K562 (cell line): ENCODE data around the gene RCE1. TPM values are rescaled to one million over a fixed set of nuclear protein-coding genes. Genes with fewer than 3 reads are reported as not detected.

Experiments
- ATAC-seq: fragments of 200-7000 bp; cut with Tn5 transposase; 3 replicates; pipeline ENCODE4 v1.9.1; 2020; ENCODE audit warnings: moderate library complexity
- BruUV-seq: library from RNA; stranded (reverse); fragments of 400-500 nt; replicated peaks from 2 replicates; lab custom pipeline; 2021; lab: Mats Ljungman, UMichigan
- CTCF ChIA-PET: fragments of 300-600 bp; formaldehyde crosslinking; extraction: SDS; loops from one replicate; lab custom pipeline; 2021; ENCODE audit warnings: low intra/inter-chr PET ratio; lab: Yijun Ruan, JAX
- POLR2A ChIA-PET: fragments of 300-600, 350-650 bp; sonication (Branson Sonifier 250); formaldehyde crosslinking; extraction: SDS; loops from one replicate; lab custom pipeline; 2021; ENCODE audit warnings: antibody characterized with exemption, inconsistent platforms; lab: Yijun Ruan, JAX
- DNase-seq, 4 experiments: peaks; one replicate each; pipeline versions ENCODE4 v3.0.0 to v3.0.0-alpha.2; 2011 to 2018; ENCODE audit warnings: low spot score in 3 of 4, mixed read lengths in 3 of 4; ENCODE audit errors: extremely low read depth in 1 of 4
- FAIRE-seq: peaks from 2 replicates; lab custom pipeline; 2011; peaks lifted over from hg19 to GRCh38; lab: Jason Lieb, UNC
- H2AFZ ChIP-seq: 2 replicates; pipeline ENCODE4 v1.6.0; 2011; ENCODE audit warnings: low read depth, low read length, control low read depth, inconsistent platforms
- H3K27ac ChIP-seq: fragments of 200-600 bp; 3 replicates; pipeline ENCODE4 v1.8.0; 2011; ENCODE audit warnings: low read depth, mild to moderate bottlenecking, control low read depth, inconsistent platforms, low read length, moderate library complexity, mixed read lengths; ENCODE audit errors: extremely low read depth
- H3K27me3 ChIP-seq, 2 experiments: fragments of 300-600 bp in 1 of 2; 2 replicates in 1 of 2; 3 replicates in 1 of 2; pipeline versions ENCODE4 v1.6.0 to v1.8.0; 2011; ENCODE audit warnings: inconsistent platforms in 2 of 2, low read length in 2 of 2, mild to moderate bottlenecking in 1 of 2, mixed read lengths in 1 of 2, moderate library complexity in 1 of 2; ENCODE audit not compliant: control insufficient read depth in 2 of 2, insufficient read depth in 2 of 2
- H3K36me3 ChIP-seq: fragments of 300-600 bp; 3 replicates; pipeline ENCODE4 v1.8.0; 2011; ENCODE audit warnings: mild to moderate bottlenecking, low read length, inconsistent platforms; ENCODE audit not compliant: control insufficient read depth, insufficient read depth
- H3K4me1 ChIP-seq, 2 experiments: fragments of 200-600 bp in 1 of 2; replicated peaks in 1 of 2; 2 replicates in 1 of 2; 3 replicates in 1 of 2; pipeline versions ENCODE4 v1.5.1 to v1.8.0; 2011; ENCODE audit warnings: inconsistent platforms in 2 of 2, low read length in 2 of 2, mild to moderate bottlenecking in 1 of 2, mixed read lengths in 1 of 2, moderate library complexity in 1 of 2; ENCODE audit not compliant: control insufficient read depth in 2 of 2, insufficient read depth in 2 of 2
- H3K4me2 ChIP-seq: 2 replicates; pipeline ENCODE4 v1.6.1; 2011; ENCODE audit warnings: low read length, control low read depth, inconsistent platforms, mixed read lengths; ENCODE audit not compliant: insufficient read depth
- H3K4me3 ChIP-seq: fragments of 200-600 bp; sonication (generic), shearing (Covaris generic); 2 replicates; pipeline ENCODE4 v1.5.1; 2016; ENCODE audit warnings: control low read depth, inconsistent platforms
- H3K79me2 ChIP-seq: fragments of 200-600 bp; 3 replicates; pipeline ENCODE4 v1.8.0; 2011; ENCODE audit warnings: low read length, inconsistent platforms; ENCODE audit not compliant: control insufficient read depth, insufficient read depth
- H3K9ac ChIP-seq, 2 experiments: 2 replicates each; pipeline versions ENCODE4 v1.6.0 to v1.6.1; 2011; ENCODE audit warnings: low read depth in 2 of 2, low read length in 2 of 2, control low read depth in 1 of 2, inconsistent platforms in 1 of 2, mild to moderate bottlenecking in 1 of 2, mixed read lengths in 1 of 2; ENCODE audit not compliant: insufficient read depth in 1 of 2
- H3K9me1 ChIP-seq: one replicate; pipeline ENCODE4 v1.6.0; 2011; ENCODE audit warnings: inconsistent platforms, mild to moderate bottlenecking, low read length, moderate library complexity; ENCODE audit not compliant: control insufficient read depth, insufficient read depth
- H3K9me3 ChIP-seq: replicated peaks from 2 replicates; pipeline ENCODE4 v1.5.1; 2011; ENCODE audit warnings: low read depth, low read length, inconsistent platforms; ENCODE audit not compliant: control insufficient read depth, insufficient read depth
- H4K20me1 ChIP-seq: replicated peaks from 2 replicates; pipeline ENCODE4 v1.6.1; 2011; ENCODE audit warnings: low read length, inconsistent platforms, mixed read lengths; ENCODE audit not compliant: control insufficient read depth, insufficient read depth
- ATF4 ChIP-seq: fragments of 450-650 bp; formaldehyde crosslinking; IDR thresholded peaks from 2 replicates; pipeline ENCODE4 v1.4.0; 2022; ENCODE audit warnings: mild to moderate bottlenecking, moderate library complexity
- RAD21 ChIP-seq, 2 experiments: fragments of 250-450 bp in 1 of 2; fragments of 450-650 bp in 1 of 2; sonication (Bioruptor Pico) in 1 of 2; formaldehyde crosslinking in 1 of 2; IDR thresholded peaks in 1 of 2; conservative IDR thresholded peaks in 1 of 2; 2 replicates each; pipeline versions ENCODE4 v1.4.0 to v1.8.0; 2020 to 2022; ENCODE audit warnings: mild to moderate bottlenecking in 2 of 2, moderate library complexity in 1 of 2
- SP2 ChIP-seq: IDR thresholded peaks from 2 replicates; pipeline ENCODE4 v1.6.1; 2011; ENCODE audit warnings: mild to moderate bottlenecking, low read depth, low read length, moderate library complexity; ENCODE audit not compliant: poor library complexity, severe bottlenecking; ENCODE audit errors: extremely low read depth
- WGBS: fragments of 100-300 bp; shearing (Covaris generic); methylation state at CpG from one replicate; pipeline ENCODE4 v1.1.6; 2016; ENCODE audit warnings: low coverage, mixed read lengths; ENCODE audit not compliant: insufficient coverage; ENCODE audit errors: missing lambda C conversion rate; 5-methylcytosine and 5-hydroxymethylcytosine counted together
- in situ Hi-C: fragments of 300-500 bp; cut with MboI; formaldehyde crosslinking; loops from 4 replicates; pipeline ENCODE4 v1.15.0; 2018; ENCODE audit warnings: inconsistent platforms, mixed read lengths
- intact Hi-C: fragments of 100-400 bp; cut with micrococcal nuclease; formaldehyde crosslinking; loops from 2 replicates; pipeline ENCODE4 v1.14.2; 2022
- polyA plus RNA-seq, 8 experiments: library from polyadenylated mRNA; depleted of rRNA in 4 of 8; stranded (reverse) in 5 of 8; unstranded in 3 of 8; fragments of >200 nt; fragmentation: Nextera tagmentation in 2 of 8; fragmentation: Illumina TruSeq in 1 of 8; extraction: Ambion mirVana in 2 of 8; extraction: Trizol in 1 of 8; gene quantifications; 2 replicates each; pipeline versions ENCODE4 v1.2.1 to v1.2.3, GENCODE V29; 2011 to 2014; ENCODE audit warnings: inconsistent platforms in 1 of 8, missing spikeins in 1 of 8
- total RNA-seq, 7 experiments: library from RNA; depleted of rRNA in 6 of 7; stranded (reverse); fragments of >200 nt in 6 of 7; fragmentation: Illumina TruSeq in 2 of 7; extraction: Trizol in 2 of 7; gene quantifications; 2 replicates each; pipeline versions ENCODE4 v1.2.1 to v1.2.3, GENCODE V29; 2011 to 2021; ENCODE audit warnings: low replicate concordance in 1 of 7

The RCE1 gene
- total and polyA plus RNA-seq, 9 of the 15 experiments (the other 6 are each of a cell fraction or from before 2014, with no cell fraction given): 0.75 to 41.5 (median 15.1) TPM

GRCh38 chr11:66883016-66883965, 40.0 kb downstream of the RCE1 start (continued):
- TF ChIP-seq RAD21 (CRISPR knock-in tag; conservative IDR thresholded peaks at IDR 0.05 in 1 of 2, IDR thresholded peaks at IDR 0.05 in 1 of 2): peak; percentile 57 to 84
- no peak for TF ChIP-seq ATF4

- Histone ChIP-seq H3K4me3 (no peak overlapping the region), H3K27ac (no peak overlapping the region), H3K36me3 (0 out of 3 replicates have a peak, but pooled peaks cover 4% of the 10 kb centered on the region), H2AFZ (no peak overlapping the region), H3K9me3 (no peaks in the 10 kb centered on the region), H3K9me1 (no peaks in the 10 kb centered on the region), H3K4me2 (no peak overlapping the region), H3K9ac (no peak overlapping the region), H4K20me1 (no peaks in the 10 kb centered on the region), H3K79me2 (no peaks in the 10 kb centered on the region), H3K4me1 (peaks cover 24 to 60% of the 10 kb centered on the region in 2 experiments; a peak in 4 of 5 replicates), H3K27me3 (no peaks in the 10 kb centered on the region)
- intact Hi-C loops: no loop called here
- no TSS peak for BruUV-seq
- no peak for TF ChIP-seq SP2
- FAIRE-seq: no peak
- ChIA-PET CTCF (no interaction called here), POLR2A (interaction anchor here (0.6 kb wide), 1 partner anchor 477 kb away, joined by 3 read pairs; no protein-coding TSS in a partner anchor)
- in situ Hi-C loops: no loop called here
- WGBS: 86% methylated on average over 4 of the region's 4 CpGs
- no peak for ATAC-seq
- DNase-seq: no peak
Measured at GRCh38 chr11:66884443-66884842, 41.2 kb downstream of the RCE1 start.
